ENCODE measurements around the gene WDFY1.
A peak's percentile ranks its signal among the peaks of the same experiment; 100 is the strongest.

WDFY1 gene

GRCh38 chr2:223950448-223951347, 5.6 kb upstream of the WDFY1 start:
- Histone ChIP-seq H2AFZ (ENCODE audit: low read depth, low read length) (no peak overlapping the region), H3K27ac (ENCODE audit: low read length) (no peak overlapping the region), H3K4me3 (ENCODE audit: low read depth in 1 of 2, low read length in 2 of 2) (no peak overlapping the region), H4K20me1 (ENCODE audit: insufficient read depth, low read length) (no peaks in the 10 kb centered on the region), H3K9me3 (ENCODE audit: insufficient read depth, low read length, severe bottlenecking) (no peaks in the 10 kb centered on the region), H3K36me3 (ENCODE audit: insufficient read depth, low read length) (no peaks in the 10 kb centered on the region), H3K4me2 (ENCODE audit: insufficient read depth, low read length) (no peak overlapping the region), H3K79me2 (ENCODE audit: insufficient read depth, low read length) (0 out of 2 replicates have a peak, but pooled peaks cover 1% of the 10 kb centered on the region), H3K4me1 (ENCODE audit: insufficient read depth, low read length) (peaks cover 6% of the 10 kb centered on the region), H3K27me3 (ENCODE audit: insufficient read depth, low read length, poor library complexity) (no peaks in the 10 kb centered on the region), H3K9ac (ENCODE audit: low read depth, low read length) (no peak overlapping the region)
- TF ChIP-seq EZH2 (IDR thresholded peaks at IDR 0.05; ENCODE audit: borderline replicate concordance, low read depth, low read length, severe bottlenecking) = no peak
- no peak for TF ChIP-seq CTCF (IDR thresholded peaks at IDR 0.05; ENCODE audit: borderline replicate concordance, extremely low read depth, low read length, poor library complexity, severe bottlenecking)
- DNase-seq = no peak
- ATAC-seq (ENCODE audit: insufficient read depth, low read depth) = no peak

- Histone ChIP-seq H3K9me3 (ENCODE audit: insufficient read depth, low read length, severe bottlenecking) (no peaks in the 10 kb centered on the region), H3K4me3 (ENCODE audit: low read depth in 1 of 2, low read length in 2 of 2) (no peak overlapping the region), H3K36me3 (ENCODE audit: insufficient read depth, low read length) (no peaks in the 10 kb centered on the region; the same call in 1 of the 2 replicates), H3K4me2 (ENCODE audit: insufficient read depth, low read length) (no peak overlapping the region), H4K20me1 (ENCODE audit: insufficient read depth, low read length) (no peaks in the 10 kb centered on the region), H2AFZ (ENCODE audit: low read depth, low read length) (no peak overlapping the region), H3K79me2 (ENCODE audit: insufficient read depth, low read length) (peaks cover 11% of the 10 kb centered on the region), H3K27me3 (ENCODE audit: insufficient read depth, low read length, poor library complexity) (no peaks in the 10 kb centered on the region), H3K4me1 (ENCODE audit: insufficient read depth, low read length) (peaks cover 13% of the 10 kb centered on the region), H3K27ac (ENCODE audit: low read length) (no peak overlapping the region), H3K9ac (ENCODE audit: low read depth, low read length) (no peak overlapping the region)
- ATAC-seq (ENCODE audit: insufficient read depth, low read depth) = no peak
- no peak for DNase-seq
- TF ChIP-seq CTCF (IDR thresholded peaks at IDR 0.05; ENCODE audit: borderline replicate concordance, extremely low read depth, low read length, poor library complexity, severe bottlenecking) = no peak
- TF ChIP-seq EZH2 (IDR thresholded peaks at IDR 0.05; ENCODE audit: borderline replicate concordance, low read depth, low read length, severe bottlenecking) = no peak
Measured at GRCh38 chr2:223949241-223949840, 4.2 kb upstream of the WDFY1 start.

- ATAC-seq (ENCODE audit: insufficient read depth, low read depth) = no peak
- no peak overlapping the region for H3K9ac ChIP-seq (ENCODE audit: low read depth, low read length)
- H2AFZ ChIP-seq (ENCODE audit: low read depth, low read length) = peak overlapping the region; percentile 25; the same call in 1 of the 2 replicates
- no peaks in the 10 kb centered on the region for H3K9me3 ChIP-seq (ENCODE audit: insufficient read depth, low read length, severe bottlenecking)
- no peak for DNase-seq
- H3K27ac ChIP-seq (ENCODE audit: low read length) = no peak overlapping the region
- TF ChIP-seq CTCF (IDR thresholded peaks at IDR 0.05; ENCODE audit: borderline replicate concordance, extremely low read depth, low read length, poor library complexity, severe bottlenecking) = no peak
- no peak for TF ChIP-seq EZH2 (IDR thresholded peaks at IDR 0.05; ENCODE audit: borderline replicate concordance, low read depth, low read length, severe bottlenecking)
- H3K36me3 ChIP-seq (ENCODE audit: insufficient read depth, low read length) = no peaks in the 10 kb centered on the region; the same call in 1 of the 2 replicates
- no peaks in the 10 kb centered on the region for H4K20me1 ChIP-seq (ENCODE audit: insufficient read depth, low read length)
- no peak overlapping the region for H3K4me3 ChIP-seq (ENCODE audit: low read depth in 1 of 2, low read length in 2 of 2)
- H3K27me3 ChIP-seq (ENCODE audit: insufficient read depth, low read length, poor library complexity) = no peaks in the 10 kb centered on the region
- H3K79me2 ChIP-seq (ENCODE audit: insufficient read depth, low read length) = peaks cover 23% of the 10 kb centered on the region
- H3K4me1 ChIP-seq (ENCODE audit: insufficient read depth, low read length) = peaks cover 25% of the 10 kb centered on the region
- H3K4me2 ChIP-seq (ENCODE audit: insufficient read depth, low read length) = no peak overlapping the region
Measured at GRCh38 chr2:223947711-223948205, 2.6 kb upstream of the WDFY1 start.
